ENCODE results near the gene BAG5. TPM values are rescaled to one million over a fixed set of nuclear protein-coding genes. Genes with fewer than 3 reads are reported as not detected.
"Not testable (repeated sequence)": the region's sequence is repeated elsewhere in the genome, so short reads cannot be mapped to it uniquely, and the experiment has no call there.

BAG5 gene, protein sequence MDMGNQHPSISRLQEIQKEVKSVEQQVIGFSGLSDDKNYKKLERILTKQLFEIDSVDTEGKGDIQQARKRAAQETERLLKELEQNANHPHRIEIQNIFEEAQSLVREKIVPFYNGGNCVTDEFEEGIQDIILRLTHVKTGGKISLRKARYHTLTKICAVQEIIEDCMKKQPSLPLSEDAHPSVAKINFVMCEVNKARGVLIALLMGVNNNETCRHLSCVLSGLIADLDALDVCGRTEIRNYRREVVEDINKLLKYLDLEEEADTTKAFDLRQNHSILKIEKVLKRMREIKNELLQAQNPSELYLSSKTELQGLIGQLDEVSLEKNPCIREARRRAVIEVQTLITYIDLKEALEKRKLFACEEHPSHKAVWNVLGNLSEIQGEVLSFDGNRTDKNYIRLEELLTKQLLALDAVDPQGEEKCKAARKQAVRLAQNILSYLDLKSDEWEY
- 28.3 and 42.7 TPM in 2 replicates for total RNA-seq

DNA sequence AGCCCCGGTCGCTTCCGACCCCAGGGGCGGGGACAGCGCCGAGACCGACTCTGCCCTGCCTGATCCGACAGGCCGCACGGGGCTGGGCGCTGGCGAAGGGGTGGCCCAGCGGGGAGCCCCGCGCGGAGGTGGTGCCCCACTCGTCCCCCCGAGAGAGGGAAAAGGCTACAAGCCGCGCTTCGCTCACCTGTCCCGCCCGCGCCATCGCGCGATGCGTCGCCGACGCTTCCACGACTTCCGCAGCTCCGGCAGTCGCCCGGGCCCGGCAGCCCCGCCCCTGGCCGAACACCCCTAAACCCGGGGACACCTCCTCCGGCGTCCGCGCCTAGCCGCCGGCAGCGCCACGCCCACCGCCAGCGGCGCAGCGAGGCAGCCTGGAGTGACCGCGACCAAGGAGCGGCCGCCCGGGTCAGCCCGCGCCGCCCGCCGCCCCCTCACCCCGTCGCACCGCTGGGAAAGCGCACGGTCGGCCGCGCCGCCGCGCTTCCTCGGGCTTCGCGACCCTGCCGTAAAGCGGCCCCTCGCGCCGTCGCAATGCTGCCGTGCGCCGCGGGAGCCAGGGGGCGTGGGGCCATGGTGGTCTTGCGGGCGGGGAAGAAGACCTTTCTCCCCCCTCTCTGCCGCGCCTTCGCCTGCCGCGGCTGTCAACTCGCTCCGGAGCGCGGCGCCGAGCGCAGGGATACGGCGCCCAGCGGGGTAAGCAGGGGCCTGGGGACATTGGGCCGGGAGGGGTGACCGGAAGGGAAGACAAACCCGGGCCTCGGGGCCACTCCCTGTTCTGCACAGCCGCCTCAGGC, at the start of gene BAG5, which contains the start of gene COA8:
TSS of gene BAG5 (minus strand) at position 229 of the 797 bp plus-strand sequence. CDS start 1,493 bp downstream, outside the sequence.
TSS of gene COA8 (plus strand) at position 532 of the 797 bp plus-strand sequence. CDS start at position 574, 42 bp downstream.
- TF ChIP-seq, protein P1, sequence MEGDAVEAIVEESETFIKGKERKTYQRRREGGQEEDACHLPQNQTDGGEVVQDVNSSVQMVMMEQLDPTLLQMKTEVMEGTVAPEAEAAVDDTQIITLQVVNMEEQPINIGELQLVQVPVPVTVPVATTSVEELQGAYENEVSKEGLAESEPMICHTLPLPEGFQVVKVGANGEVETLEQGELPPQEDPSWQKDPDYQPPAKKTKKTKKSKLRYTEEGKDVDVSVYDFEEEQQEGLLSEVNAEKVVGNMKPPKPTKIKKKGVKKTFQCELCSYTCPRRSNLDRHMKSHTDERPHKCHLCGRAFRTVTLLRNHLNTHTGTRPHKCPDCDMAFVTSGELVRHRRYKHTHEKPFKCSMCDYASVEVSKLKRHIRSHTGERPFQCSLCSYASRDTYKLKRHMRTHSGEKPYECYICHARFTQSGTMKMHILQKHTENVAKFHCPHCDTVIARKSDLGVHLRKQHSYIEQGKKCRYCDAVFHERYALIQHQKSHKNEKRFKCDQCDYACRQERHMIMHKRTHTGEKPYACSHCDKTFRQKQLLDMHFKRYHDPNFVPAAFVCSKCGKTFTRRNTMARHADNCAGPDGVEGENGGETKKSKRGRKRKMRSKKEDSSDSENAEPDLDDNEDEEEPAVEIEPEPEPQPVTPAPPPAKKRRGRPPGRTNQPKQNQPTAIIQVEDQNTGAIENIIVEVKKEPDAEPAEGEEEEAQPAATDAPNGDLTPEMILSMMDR (IDR thresholded peaks at IDR 0.05; ENCODE audit: insufficient read depth, low read depth, low read length): no peak
- peak; percentile 81 for DNase-seq (ENCODE audit: low read depth)
- peak within 1 kb of the TSS; percentile 93 for H3K4me3 ChIP-seq (ENCODE audit: low read depth, low read length)

DNA sequence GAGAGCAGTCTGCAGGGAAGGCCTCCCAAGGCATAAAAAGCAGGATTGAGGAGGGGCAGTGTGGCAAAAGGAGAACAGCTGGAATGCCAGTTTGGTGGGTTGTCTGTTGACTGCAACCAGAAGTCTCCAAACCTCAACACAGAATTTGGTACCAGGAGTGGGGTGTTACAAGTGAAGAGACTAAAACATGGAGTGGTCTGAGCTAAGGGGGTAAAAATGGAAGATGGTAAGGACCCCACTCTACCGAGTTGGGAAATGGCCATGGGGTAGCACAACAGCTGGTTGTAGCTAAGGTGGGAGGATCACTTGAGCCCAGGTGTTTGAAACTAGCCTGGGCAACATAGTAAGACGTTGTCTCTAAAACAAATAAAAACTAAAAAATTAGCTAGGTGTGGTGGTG, 48.8 kb upstream of the BAG5 start:
- H3K4me3 ChIP-seq (ENCODE audit: low read depth, low read length): no peak overlapping the region
- TF ChIP-seq, protein P1 (IDR thresholded peaks at IDR 0.05; ENCODE audit: insufficient read depth, low read depth, low read length): no peak
- DNase-seq (ENCODE audit: low read depth): no peak

DNA sequence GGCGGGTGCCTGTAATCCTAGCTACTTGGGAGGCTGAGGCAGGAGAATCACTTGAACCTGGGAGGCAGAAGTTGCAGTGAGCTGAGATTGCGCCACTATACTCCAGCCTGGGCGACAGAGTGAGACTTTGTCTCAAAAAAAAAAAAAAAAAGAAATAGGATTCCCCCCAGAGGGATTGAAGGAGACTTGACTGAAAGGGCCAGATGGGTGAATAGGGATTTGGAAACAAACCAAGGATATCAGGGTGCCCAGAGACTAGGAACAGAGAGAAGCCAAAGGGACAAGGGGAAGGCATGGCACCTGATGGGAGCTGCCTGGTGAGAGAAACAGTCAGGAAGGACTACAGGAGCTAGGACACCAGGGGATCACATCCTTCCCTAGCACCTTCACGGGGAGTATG, 46.6 kb upstream of the BAG5 start:
- not testable (repeated sequence) for DNase-seq (ENCODE audit: low read depth); H3K4me3 ChIP-seq (ENCODE audit: low read depth, low read length)

DNA sequence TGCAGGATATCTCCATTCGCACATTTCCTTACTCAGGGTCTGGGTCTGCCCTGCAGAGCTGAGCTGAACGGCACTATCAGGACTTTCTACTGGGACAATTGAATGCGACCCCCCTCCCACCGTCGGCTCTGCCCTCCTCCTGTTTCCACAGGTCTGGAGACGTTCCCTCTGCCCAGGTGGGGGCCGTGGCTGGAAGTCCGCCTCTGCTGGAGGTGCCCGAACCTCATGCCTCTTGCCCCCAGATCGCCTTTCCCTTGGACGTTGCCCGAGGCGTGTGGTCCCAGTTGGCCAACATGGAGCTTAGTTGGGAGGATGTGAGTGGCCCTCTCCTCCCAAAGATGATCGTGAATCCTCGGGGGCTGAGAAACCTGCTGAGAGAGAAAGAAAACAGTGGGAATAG, 45.4 kb upstream of the BAG5 start:
- TF ChIP-seq, protein P1 (IDR thresholded peaks at IDR 0.05; ENCODE audit: insufficient read depth, low read depth, low read length): no peak
- no peak for DNase-seq (ENCODE audit: low read depth)
- no peak overlapping the region for H3K4me3 ChIP-seq (ENCODE audit: low read depth, low read length)

DNA sequence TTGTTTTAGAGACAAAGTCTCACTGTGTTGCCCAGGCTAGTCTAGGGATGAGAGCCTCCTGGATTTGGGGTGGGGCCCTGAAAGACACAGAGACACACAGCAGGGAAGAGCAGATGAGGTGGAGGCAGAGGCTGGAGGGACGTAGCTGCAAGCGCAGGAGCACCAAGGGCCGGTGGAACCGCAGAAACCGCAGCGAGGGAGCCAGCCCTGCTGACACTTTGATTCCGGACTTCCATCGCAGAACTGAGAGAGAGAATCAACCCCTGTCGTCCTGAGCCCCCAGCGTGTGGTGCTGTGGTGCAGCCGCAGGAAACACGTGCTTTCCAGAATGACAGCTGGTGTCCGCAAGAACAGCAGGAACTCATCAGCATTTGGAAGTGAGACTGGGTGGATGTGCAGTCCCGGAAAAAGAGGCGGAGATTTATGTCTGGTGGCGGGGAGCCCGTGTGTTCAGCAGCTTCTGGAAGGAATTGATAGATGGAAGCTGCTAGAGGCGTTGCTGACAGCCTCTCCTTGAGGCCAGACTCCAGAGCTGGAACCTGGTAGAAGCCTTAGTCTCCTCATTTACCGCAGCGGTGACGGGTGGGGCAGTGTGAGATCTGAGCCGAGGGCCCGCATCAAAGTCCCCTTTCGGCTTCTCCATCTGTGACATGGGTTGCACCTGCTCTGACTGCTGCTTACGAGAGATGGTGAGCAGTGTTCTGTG, 44.7 kb upstream of the BAG5 start:
- TF ChIP-seq, protein P1 (IDR thresholded peaks at IDR 0.05; ENCODE audit: insufficient read depth, low read depth, low read length): peak; percentile 26
- DNase-seq (ENCODE audit: low read depth): peak; percentile 92
- peak overlapping the region; percentile 37 for H3K4me3 ChIP-seq (ENCODE audit: low read depth, low read length)

DNA sequence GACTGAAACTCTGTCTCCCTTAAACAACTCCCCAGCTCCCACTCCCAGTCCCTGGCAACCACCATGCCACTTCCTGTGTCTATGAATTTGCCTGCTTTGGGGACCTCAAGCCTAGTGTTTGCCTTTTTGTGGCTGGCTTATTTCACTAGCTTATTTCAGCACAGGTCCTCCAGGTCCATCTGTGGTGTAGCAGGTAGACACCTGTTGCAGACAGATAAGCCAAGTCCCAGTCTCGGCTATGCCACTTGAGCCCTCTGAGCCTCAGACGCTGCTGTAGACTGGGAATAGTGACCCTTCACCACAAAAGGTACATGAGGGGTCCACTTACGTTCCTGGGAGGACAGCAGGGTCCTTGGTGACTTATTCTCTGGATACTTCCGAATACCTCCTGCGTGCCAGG, 42.2 kb upstream of the BAG5 start:
- TF ChIP-seq, protein P1 (IDR thresholded peaks at IDR 0.05; ENCODE audit: insufficient read depth, low read depth, low read length): no peak
- H3K4me3 ChIP-seq (ENCODE audit: low read depth, low read length): no peak overlapping the region
- no peak for DNase-seq (ENCODE audit: low read depth)
